NCI-H128 (cell line): ENCODE data around the gene CD4.

Experiments
- DNase-seq: peaks from one replicate; lab custom pipeline; 2025; ENCODE audit not compliant: unreplicated experiment; lab: John Stamatoyannopoulos, UW

Gene CD4

DNA sequence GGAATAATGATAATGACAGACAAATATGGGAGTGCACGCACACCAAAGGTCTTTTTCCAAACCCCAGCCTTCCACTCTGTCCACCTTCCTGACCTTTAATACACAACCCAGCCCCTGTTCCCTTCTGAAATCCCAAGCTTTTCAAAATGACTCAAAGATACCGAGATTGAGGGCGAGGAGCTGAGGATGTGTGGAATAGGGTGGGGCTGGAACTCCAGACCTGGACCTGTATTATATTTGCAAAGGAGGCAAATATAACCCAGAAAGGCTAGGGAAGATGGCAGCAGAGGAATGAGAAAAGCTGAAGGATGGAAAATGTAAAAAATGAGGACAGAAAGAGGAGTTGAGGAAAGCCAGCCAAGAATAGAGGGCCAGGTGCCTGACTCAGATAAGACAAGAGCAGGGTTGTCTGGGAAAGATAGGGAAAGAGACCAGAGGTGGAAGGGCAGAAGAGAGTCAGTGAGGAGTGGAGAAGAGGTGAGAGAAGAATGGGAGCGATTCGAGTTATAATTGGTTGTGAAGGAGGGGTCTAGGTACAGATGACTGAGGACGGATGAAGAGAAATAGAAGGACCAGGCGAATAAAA lies 24.2 kb upstream of the CD4 start:
- DNase-seq: no peak

DNA sequence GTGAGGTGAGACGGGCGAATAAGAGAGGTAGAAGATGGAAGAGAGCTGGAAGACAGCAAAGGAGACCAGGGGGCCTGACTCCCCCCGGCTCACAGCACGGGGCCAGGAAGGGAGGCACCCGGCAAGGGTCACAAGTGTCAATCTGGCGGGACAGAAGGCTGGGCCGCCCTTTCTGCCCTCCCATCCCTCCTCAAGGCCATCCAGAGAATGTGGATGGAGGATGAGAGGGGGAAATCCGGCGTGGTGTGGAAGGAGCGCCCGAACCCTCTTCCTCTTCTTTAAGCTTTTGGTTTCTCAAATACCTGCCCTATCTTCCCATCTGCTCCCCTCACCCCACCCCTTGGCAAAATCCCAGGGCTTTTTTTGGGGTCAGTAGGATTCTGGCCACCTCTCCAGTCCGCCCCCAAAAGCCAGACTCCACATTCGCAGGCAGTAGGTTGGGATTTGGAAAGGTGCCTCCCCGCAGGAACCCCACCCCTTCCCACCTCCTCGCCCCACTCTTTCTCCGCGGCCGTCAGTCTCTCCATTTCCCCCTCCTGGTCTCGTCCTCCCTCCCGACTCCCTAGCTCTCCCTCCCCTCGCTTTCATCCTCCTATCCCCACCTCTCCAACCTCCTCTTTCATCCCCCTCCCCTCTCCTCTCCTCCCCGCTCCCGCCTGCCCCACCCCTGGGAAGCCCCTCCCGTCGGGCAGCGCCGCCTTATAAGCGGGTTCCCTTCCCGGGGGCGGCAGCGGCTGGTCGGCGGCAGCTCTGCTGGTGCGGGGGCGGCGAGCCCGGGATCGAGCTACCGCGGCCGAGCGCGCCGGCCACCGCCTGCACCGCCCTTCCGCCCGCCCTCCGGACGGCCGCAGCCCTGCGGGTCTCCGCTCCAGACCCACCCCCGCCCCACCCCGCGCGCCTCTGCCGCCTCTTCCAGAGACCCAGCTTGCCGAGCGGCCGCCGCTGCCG lies 23.4 kb upstream of the CD4 start, which contains the start of gene PTMS:
PTMS (plus strand) TSS at position 730 of the 948 bp plus-strand sequence. CDS start 343 bp downstream, outside the sequence.
- peak; percentile 89 for DNase-seq

DNA sequence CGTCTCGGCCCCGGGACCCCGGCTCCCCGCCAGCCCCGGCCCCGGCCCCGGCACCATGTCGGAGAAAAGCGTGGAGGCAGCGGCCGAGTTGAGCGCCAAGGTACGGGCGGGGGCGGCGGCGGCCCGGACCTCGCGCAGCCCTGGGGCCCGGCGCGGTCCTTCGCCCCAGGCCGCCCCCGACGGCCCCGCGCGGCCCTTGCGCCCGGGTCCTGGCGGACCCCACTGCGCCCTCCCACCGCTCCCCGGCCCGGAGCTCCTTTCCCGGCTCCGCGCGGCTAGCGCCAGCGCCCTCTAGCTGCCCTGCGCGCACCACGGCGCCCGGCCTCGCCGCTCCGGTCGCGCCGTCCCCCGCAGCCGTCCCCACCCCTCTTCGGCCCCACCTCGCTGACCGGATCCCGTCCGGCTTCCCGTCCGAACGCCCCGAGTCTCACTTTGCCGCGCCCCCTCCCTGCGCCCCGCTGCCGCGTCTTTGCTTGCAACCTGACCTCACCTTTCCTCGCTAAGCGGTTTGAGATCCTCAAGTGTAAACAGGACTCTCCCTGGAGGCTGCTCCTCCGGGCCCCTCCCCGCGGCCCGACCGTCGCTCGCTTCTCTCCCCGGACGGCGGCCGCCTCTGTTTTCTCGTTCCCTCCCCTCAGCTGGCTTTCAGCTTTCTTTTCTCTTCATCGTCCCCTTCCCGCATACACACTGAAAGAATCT lies 22.5 kb upstream of the CD4 start:
- peak; percentile 39 for DNase-seq

DNA sequence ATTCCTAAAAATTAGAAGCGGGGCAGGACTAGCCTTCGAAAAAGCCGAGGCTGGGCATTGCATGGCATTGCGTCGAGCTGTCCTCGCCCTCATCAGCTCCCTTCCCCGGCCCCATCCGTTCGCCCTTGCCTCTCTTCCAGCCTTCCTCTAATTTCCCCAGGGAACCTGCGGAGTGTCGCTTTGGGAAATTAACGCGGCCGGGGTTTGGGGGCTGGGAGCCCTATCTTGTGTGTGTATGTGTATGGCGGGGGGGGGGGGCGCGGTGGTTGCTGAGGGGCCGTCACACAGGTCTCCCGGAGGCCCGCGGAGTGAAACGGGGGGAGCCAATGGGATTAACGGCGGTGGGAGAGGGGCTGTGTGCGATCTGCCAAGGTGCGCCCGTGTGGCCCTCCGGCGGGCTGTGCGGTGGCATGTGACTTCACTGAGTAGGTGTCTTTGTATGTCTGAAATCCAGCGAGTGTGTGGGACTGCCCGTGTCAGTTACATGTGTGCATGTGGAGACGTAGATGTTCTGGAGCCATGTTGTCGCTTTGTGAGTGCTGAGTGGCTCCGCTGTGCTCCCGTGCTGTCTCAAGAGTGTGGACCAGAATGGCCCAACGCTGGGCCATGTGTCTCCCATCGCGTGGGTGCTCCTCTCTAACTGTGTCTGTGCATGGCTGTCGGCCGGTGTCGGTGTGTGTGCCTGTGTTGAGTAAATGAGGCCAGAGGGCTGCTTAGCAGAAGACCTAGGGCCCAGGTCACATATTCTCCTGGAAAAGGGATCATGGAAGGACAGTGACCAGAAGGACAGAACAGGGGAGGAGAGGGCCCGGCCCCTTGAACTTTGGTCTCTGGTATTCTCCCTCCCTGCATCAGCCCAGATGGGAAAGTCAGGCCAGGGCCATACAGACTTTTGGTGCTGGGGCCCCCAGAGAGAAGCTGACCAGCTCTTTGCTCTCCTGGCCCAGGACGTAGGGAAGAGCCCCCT lies 21.7 kb upstream of the CD4 start:
- DNase-seq: no peak

DNA sequence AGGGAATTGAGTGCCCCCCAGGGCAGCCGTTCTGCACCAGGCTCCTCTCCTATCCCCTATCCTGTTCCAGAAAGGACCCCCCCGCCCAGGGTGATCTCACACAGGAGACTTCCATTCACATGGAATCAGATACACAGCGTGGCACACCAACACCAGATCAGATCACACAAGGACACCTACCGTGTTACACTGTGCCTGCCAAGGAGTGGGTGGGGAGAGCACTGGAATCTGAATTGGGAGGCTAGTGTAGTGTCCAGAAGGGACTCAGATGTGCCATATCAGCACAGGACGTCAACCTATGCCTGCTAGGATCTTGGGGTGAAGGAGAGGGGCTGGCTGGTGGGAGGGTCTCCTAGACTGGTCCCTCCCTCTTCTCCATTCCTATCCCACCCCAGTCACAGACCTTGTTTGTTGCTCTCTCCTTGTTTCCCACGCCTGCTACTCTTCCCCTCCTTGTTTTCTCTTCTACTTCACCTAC lies 20.9 kb upstream of the CD4 start:
- DNase-seq: no peak

DNA sequence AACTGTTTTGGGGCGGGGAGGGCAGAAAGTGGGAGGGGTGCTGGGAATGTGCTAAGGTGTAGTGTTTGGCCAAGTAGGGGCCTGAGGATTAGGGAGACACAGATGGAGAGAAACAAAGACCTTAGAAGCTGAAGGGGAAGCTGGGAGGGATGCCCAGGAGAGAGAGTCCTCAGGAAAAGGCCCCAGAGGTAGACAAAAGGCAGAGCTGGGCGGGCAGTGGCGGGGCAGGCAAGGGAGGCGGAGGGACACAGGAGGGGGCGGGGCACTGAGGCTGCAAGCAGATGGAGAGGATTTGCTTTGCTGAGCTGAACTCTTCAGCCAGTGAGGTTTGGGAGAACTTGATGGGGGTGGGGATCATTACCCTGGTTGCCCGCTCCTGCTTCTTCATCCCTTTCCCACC lies 20.3 kb upstream of the CD4 start:
- no peak for DNase-seq

DNA sequence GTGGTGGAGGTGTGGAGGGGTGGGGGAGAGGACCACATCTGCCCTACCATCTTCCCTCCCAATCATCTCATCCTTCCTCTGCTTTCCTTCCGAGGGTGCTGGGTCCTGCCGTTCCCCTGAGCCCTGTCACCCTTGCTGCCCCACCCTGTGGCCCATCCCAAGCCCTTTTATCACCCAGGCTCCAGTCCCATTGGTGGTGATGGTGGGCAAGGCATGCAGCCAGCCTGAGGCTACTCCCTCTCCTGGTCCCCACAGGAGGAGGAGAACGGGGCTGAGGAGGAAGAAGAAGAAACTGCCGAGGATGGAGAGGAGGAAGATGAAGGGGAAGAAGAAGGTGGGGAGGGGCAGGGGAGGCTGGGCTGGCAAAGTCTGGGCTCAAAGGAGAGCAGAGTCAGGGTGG lies 19.7 kb upstream of the CD4 start:
- DNase-seq: no peak

DNA sequence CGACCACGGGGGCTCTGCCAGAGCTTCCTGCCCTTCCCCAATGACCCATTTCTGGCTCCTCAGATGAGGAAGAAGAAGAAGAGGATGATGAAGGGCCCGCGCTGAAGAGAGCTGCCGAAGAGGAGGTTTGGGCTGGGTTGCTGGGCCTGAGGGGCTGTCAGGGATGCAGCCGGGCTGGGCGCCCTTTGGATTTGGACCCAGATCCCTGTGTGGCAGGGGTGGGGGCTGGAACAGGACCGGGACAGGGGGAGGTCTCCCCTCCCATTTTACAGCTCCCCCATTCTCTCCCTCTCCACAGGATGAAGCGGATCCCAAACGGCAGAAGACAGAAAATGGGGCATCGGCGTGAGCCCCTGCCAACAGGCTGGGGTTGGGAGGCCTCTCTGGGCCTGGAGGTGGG lies 19.2 kb upstream of the CD4 start:
- no peak for DNase-seq

DNA sequence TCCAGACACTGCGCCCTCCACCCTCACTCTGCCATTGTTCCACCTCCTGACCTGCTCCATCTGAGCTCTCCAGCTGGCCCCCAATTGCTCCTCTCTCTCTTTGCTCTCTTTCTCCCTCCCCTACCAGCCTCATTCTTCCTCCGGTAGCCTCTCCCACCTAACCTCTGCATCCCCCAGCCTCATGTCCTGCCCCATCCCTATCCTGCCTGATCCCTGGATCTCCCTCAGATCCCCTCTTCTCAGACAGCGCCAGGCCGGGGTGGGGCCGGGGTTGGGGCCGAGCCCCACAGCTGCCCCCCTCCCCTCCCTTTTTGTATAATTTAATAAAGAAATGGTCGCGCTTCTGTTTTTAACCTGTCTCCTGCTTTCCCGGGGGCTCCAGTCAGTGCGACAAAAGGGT lies 18.7 kb upstream of the CD4 start:
- no peak for DNase-seq

DNA sequence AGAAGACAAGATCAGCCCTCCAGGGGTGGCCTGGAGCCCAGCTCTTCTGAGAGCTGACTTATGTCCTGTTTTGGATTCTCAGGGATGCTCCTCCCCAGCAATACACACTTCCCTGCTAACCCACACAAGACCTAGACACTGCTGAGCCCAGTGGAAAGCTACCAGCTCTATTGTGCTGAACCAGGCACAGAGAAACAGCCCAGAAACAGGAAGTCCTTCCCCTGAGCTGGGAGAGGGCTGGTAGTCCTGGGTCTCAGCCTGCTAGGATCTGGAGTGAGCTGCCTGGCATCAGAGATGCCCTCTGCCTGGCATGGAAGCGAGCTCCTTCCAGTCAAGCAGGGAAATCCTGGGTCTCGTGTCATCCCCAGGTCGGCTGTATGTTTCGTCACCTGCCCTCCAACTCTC lies 18.2 kb upstream of the CD4 start:
- DNase-seq: no peak

DNA sequence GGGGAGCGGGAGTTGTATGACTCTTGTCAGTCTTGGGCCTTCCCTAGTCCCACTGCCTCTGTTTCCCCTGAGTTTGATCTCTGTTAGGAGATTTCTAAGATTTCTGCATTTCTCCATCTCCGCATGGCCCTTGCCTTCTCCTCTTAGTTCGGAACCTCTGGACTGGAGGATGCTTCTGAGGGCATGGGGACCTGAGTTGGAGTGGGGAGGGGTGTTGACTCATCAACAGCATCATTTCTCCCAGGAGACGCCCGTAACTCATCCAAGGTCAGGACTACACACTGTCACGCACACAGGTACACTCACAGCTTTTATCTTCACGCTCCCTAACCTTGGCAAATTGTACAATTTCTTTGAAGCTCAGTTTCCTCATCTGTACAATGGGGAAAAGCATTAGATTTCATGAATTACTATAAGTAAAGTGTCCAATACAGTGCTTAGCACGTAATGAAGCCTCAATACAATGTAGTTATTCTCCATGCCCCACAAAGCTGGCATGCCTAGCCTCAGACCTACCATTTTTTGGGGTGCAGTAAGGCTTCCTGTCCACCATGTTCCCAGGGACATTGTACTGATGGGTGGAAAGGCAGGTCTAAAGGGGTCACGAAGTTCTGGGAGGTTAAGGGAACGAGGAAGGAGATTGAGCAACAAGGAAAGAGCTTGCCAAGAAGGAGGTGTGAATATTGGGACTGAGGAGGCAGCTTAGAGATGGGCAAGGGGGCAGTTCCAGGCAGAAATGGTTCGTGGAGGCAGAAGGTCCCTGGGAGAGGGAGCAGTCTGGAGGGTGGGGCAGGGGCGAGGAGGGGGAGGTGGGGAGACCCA lies 17.6 kb upstream of the CD4 start:
- no peak for DNase-seq

DNA sequence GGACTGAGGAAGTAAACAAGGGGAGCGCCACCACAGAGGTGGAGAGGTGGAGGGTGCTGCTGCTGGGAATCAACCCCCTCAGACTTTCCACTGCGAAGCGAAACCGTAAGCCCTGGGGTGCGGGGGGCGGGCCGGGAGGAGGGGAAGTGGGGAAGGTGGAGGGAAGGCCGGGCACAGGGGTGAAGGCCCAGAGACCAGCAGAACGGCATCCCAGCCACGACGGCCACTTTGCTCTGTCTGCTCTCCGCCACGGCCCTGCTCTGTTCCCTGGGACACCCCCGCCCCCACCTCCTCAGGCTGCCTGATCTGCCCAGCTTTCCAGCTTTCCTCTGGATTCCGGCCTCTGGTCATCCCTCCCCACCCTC lies 17.0 kb upstream of the CD4 start, which contains the start of gene LAG3:
LAG3 (plus strand) TSS at position 190 of the 365 bp plus-strand sequence. CDS start 333 bp downstream, outside the sequence.
- DNase-seq: no peak

DNA sequence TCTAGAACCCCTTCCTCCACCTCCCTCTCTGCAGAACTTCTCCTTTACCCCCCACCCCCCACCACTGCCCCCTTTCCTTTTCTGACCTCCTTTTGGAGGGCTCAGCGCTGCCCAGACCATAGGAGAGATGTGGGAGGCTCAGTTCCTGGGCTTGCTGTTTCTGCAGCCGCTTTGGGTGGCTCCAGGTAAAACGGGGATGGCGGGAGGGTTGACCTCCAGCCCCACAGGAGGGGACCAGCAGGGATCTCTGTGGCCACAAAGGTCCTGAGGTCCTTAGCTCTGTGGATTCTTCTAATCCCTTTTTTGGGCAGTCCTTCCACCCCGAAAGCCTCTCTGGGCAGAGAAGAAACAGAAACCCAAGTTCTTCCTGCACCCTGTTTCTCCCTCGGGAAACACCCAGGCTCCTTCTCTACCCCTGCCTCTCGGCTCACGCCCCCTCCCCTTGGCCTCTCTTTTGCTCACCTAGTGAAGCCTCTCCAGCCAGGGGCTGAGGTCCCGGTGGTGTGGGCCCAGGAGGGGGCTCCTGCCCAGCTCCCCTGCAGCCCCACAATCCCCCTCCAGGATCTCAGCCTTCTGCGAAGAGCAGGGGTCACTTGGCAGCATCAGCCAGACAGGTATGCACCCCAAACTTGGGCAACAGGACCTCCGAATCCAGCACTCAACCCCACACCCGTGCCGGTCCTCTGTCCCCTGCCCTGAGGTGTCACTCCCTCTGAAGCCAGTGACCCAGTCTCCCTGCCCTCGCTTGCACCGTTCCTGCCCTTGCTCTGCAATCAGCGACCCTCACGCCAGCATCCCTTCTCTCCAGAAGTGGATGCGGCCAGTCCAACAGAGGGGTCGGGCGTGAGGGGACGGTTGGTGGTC lies 16.4 kb upstream of the CD4 start:
- no peak for DNase-seq

DNA sequence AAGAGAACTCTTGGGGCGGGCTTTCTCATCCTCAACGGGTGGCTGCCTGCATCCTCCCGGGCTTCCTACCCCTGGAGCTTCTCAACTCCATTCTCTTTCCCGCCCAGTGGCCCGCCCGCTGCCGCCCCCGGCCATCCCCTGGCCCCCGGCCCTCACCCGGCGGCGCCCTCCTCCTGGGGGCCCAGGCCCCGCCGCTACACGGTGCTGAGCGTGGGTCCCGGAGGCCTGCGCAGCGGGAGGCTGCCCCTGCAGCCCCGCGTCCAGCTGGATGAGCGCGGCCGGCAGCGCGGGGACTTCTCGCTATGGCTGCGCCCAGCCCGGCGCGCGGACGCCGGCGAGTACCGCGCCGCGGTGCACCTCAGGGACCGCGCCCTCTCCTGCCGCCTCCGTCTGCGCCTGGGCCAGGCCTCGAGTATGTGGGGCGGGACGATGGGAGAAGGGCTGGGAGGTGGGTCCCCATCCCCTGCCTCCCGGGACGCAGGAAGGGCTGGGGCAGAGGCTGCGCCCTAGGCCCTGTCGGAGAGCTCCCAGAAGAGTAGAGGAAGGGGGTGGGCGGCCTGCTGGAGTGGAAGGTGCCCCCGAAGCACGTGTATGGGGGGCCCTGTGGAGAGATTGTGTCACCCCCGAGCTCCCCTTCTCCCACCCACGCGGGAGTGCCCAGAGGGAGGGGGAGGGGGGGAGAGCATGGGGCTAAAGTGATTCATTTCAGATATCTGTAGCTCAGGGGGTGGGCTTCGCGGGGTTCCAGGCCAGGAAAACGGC lies 15.6 kb upstream of the CD4 start:
- DNase-seq: no peak

DNA sequence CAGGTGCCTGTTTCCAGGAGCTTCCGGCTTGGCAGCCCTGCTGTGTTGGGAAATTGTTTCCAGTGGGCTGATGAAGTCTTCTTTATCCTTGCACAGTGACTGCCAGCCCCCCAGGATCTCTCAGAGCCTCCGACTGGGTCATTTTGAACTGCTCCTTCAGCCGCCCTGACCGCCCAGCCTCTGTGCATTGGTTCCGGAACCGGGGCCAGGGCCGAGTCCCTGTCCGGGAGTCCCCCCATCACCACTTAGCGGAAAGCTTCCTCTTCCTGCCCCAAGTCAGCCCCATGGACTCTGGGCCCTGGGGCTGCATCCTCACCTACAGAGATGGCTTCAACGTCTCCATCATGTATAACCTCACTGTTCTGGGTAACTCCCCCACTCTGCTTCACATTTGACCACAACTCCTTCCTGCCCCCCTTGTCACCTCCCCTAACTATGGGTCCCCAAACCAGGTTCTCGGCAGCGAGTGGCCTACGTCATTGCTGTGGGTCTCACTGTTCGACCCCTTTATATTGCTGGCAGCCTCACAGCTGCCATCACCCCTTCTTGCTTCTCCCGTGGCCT lies 14.7 kb upstream of the CD4 start:
- no peak for DNase-seq

DNA sequence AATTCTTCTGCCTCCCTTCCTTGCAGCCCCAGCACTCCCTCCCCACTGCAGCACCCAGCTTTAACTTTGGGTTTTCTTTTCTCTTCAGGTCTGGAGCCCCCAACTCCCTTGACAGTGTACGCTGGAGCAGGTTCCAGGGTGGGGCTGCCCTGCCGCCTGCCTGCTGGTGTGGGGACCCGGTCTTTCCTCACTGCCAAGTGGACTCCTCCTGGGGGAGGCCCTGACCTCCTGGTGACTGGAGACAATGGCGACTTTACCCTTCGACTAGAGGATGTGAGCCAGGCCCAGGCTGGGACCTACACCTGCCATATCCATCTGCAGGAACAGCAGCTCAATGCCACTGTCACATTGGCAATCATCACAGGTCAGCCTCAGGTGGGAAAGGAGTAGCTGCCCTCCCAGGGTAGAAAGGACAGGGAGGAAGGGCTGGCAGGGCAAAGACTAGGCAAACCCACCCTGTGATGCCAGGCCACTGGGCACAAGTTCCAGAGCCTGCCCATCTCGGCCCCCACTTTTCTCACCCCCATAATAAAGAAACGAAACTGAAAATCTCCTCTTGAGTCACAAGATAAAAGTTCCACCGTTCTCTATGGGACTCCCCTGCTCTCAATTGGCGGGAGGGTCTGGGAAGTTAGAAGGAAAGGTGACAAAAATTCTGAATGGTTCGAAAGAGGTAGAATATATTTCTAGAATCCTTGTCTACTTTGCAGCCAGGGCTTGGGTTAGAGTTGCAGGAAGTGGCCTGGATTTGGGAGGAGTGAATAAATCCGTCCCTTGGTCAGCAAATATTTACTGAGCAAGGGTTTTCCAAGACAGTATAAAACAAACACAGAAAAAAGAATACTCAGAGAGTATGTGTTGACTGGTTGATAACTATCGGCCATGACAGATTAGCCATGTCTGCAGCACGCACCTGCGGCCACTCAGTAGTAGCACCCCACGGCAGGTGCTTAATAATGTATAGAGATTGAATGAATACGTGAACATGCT lies 13.8 kb upstream of the CD4 start:
- no peak for DNase-seq
